ENCODE measurements around the gene MAPK7. TPM values are rescaled to one million over a fixed set of nuclear protein-coding genes. Genes with fewer than 3 reads are reported as not detected.

The MAPK7 gene
- polyA plus RNA-seq, 1 of the 3 experiments (the other 2 are of a cell fraction), result 19.1 TPM

DNA sequence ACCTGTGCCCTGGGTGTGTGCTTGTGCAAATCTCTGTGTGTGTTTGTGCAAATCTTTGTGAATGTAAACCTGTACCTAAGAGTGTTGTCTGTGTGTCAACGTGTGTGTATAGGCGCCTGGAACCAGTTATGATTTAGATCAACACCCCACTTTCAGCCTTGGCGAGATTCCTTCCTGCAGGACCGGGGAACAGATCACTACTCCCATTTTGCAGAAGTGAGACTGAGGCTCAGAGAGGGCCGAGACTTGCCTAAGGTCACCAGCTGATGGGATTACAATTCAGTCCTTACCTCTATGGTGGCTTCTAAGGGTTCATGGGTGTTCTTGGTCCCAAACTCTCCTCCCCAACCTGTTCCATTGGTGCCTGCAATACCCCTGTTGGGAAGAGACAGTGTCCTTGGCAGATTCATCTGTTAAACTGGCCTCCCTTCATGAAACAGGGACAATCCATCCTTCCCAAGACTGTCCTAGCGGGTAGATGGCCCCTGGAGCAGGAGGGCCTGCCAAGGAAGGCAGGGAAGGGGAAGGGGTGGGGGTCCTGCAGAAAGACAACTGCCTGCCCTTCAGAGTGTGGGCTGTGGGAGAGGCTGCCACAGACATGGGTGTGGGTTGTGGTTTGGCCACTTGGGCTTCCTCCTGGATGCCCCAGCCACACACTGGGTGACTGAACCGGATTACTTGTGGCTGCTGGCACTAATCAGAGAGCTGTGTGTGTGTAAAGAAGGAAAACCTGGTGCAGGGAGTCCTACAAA lies 6.9 kb upstream of the MAPK7 start:
- TF ChIP-seq GATA2 (CRISPR knock-in tag; IDR thresholded peaks at IDR 0.05) (no peak), NFIC (IDR thresholded peaks at IDR 0.05; ENCODE audit: borderline replicate concordance) (no peak), FOXM1 (IDR thresholded peaks at IDR 0.05; ENCODE audit: low read depth) (no peak), RFX5 (IDR thresholded peaks at IDR 0.05; ENCODE audit: low read length) (no peak), SMC3 (IDR thresholded peaks at IDR 0.05; ENCODE audit: low read depth, low read length) (no peak)
- H3K9me2 ChIP-seq, result no peaks in the 10 kb centered on the region
- DNase-seq, result no peak
- H3F3A ChIP-seq (replicated peaks; ENCODE audit: insufficient read depth), result peaks cover 7% of the 10 kb centered on the region
- no peaks in the 10 kb centered on the region for H3K36me3 ChIP-seq (replicated peaks in 1 of 2; ENCODE audit: control insufficient read depth in 1 of 2, insufficient read depth in 2 of 2, low read length in 1 of 2)
- no peak overlapping the region for H3K27ac ChIP-seq (ENCODE audit: low read depth in 2 of 2, low read length in 1 of 2)
- H3K9me3 ChIP-seq, result no peaks in the 10 kb centered on the region
- H3K27me3 ChIP-seq (ENCODE audit: insufficient read depth), result no peaks in the 10 kb centered on the region
- WGBS (ENCODE audit: low lambda C conversion rate), result 93% methylated on average over 7 of the region's 7 CpGs
- H2AFZ ChIP-seq (ENCODE audit: low read depth), result no peak overlapping the region
- H4K20me1 ChIP-seq (ENCODE audit: insufficient read depth), result no peaks in the 10 kb centered on the region
- CTCF ChIA-PET, result interaction anchor here (0.6 to 5.6 kb wide), 6 partner anchors 9 to 396 kb away, joined by 3 to 37 read pairs (median 11); partner anchors contain the start of genes B9D1 and RNF112
- H3K4me2 ChIP-seq, result no peak overlapping the region
- no peaks in the 10 kb centered on the region; a peak in 2 of 4 replicates for H3K4me1 ChIP-seq (ENCODE audit: control insufficient read depth in 1 of 2, insufficient read depth in 2 of 2, low read depth in 1 of 2, low read length in 1 of 2)
- H3K9ac ChIP-seq, result no peak overlapping the region
- peaks cover 11% of the 10 kb centered on the region for H3K79me2 ChIP-seq (ENCODE audit: insufficient read depth)
- POLR2A ChIA-PET, result no interaction called here
- no peak overlapping the region for H3K4me3 ChIP-seq (ENCODE audit: low read depth in 2 of 2, low read length in 1 of 2)

DNA sequence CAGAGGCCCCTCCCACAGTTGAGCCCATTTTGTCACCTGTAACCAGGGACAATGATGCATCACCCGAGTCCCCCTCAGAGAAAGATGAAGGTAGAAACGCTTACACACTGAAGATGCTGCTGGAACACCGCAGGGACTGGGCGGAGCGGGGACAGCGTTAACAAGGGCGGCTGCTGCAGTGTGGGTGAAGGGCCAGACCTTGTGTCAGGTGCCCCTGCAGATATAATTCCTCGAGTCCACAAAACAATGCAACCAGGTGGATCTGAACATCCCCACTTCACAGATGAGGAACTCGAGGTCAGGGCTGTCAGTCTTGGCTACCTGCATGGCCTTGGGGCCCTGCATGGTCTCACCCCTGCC lies 6.3 kb upstream of the MAPK7 start:
- CTCF ChIA-PET, result interaction anchor here (0.6 to 5.6 kb wide), 4 partner anchors 9 to 395 kb away, joined by 3 to 37 read pairs (median 11); partner anchors contain the start of gene B9D1
- Histone ChIP-seq H2AFZ (ENCODE audit: low read depth) (no peak overlapping the region), H3K79me2 (ENCODE audit: insufficient read depth) (peaks cover 11% of the 10 kb centered on the region), H3K27me3 (ENCODE audit: insufficient read depth) (no peaks in the 10 kb centered on the region), H3K36me3 (replicated peaks in 1 of 2; ENCODE audit: control insufficient read depth in 1 of 2, insufficient read depth in 2 of 2, low read length in 1 of 2) (no peaks in the 10 kb centered on the region), H3K4me2 (no peak overlapping the region), H3K9ac (no peak overlapping the region), H3K4me3 (ENCODE audit: low read depth in 2 of 2, low read length in 1 of 2) (no peak overlapping the region), H3K9me2 (no peaks in the 10 kb centered on the region), H3F3A (replicated peaks; ENCODE audit: insufficient read depth) (peaks cover 10% of the 10 kb centered on the region), H3K9me3 (no peaks in the 10 kb centered on the region), H4K20me1 (ENCODE audit: insufficient read depth) (no peaks in the 10 kb centered on the region), H3K27ac (ENCODE audit: low read depth in 2 of 2, low read length in 1 of 2) (no peak overlapping the region), H3K4me1 (ENCODE audit: control insufficient read depth in 1 of 2, insufficient read depth in 2 of 2, low read depth in 1 of 2, low read length in 1 of 2) (peaks cover 0 to 3% of the 10 kb centered on the region in 2 experiments; a peak in 3 of 4 replicates)
- TF ChIP-seq, protein P1, sequence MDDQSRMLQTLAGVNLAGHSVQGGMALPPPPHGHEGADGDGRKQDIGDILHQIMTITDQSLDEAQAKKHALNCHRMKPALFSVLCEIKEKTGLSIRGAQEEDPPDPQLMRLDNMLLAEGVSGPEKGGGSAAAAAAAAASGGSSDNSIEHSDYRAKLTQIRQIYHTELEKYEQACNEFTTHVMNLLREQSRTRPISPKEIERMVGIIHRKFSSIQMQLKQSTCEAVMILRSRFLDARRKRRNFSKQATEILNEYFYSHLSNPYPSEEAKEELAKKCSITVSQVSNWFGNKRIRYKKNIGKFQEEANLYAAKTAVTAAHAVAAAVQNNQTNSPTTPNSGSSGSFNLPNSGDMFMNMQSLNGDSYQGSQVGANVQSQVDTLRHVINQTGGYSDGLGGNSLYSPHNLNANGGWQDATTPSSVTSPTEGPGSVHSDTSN (IDR thresholded peaks at IDR 0.05), result no peak
- TF ChIP-seq TAF1 (IDR thresholded peaks at IDR 0.05; ENCODE audit: borderline replicate concordance, low read depth, low read length) (no peak), YY1 (IDR thresholded peaks at IDR 0.05; ENCODE audit: low read depth) (no peak), NRF1 (IDR thresholded peaks at IDR 0.05; ENCODE audit: low read depth, low read length) (no peak), MXI1 (IDR thresholded peaks at IDR 0.05; ENCODE audit: low read depth, low read length) (no peak), FOXJ3 (CRISPR knock-in tag; IDR thresholded peaks at IDR 0.05) (no peak), TEAD4 (IDR thresholded peaks at IDR 0.05; ENCODE audit: borderline replicate concordance, insufficient read depth) (no peak), JUND (IDR thresholded peaks at IDR 0.05) (no peak)
- TF ChIP-seq, protein P2, sequence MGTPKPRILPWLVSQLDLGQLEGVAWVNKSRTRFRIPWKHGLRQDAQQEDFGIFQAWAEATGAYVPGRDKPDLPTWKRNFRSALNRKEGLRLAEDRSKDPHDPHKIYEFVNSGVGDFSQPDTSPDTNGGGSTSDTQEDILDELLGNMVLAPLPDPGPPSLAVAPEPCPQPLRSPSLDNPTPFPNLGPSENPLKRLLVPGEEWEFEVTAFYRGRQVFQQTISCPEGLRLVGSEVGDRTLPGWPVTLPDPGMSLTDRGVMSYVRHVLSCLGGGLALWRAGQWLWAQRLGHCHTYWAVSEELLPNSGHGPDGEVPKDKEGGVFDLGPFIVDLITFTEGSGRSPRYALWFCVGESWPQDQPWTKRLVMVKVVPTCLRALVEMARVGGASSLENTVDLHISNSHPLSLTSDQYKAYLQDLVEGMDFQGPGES (IDR thresholded peaks at IDR 0.05; ENCODE audit: low read depth, low read length), result no peak
- TF ChIP-seq, protein P3, sequence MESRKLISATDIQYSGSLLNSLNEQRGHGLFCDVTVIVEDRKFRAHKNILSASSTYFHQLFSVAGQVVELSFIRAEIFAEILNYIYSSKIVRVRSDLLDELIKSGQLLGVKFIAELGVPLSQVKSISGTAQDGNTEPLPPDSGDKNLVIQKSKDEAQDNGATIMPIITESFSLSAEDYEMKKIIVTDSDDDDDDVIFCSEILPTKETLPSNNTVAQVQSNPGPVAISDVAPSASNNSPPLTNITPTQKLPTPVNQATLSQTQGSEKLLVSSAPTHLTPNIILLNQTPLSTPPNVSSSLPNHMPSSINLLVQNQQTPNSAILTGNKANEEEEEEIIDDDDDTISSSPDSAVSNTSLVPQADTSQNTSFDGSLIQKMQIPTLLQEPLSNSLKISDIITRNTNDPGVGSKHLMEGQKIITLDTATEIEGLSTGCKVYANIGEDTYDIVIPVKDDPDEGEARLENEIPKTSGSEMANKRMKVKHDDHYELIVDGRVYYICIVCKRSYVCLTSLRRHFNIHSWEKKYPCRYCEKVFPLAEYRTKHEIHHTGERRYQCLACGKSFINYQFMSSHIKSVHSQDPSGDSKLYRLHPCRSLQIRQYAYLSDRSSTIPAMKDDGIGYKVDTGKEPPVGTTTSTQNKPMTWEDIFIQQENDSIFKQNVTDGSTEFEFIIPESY (IDR thresholded peaks at IDR 0.05; ENCODE audit: borderline replicate concordance, low read depth), result no peak
- TF ChIP-seq, protein P4, sequence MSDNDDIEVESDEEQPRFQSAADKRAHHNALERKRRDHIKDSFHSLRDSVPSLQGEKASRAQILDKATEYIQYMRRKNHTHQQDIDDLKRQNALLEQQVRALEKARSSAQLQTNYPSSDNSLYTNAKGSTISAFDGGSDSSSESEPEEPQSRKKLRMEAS (IDR thresholded peaks at IDR 0.05; ENCODE audit: low read depth), result no peak
- POLR2A ChIA-PET, result interaction anchor here (0.7 kb wide), 1 partner anchor 19 kb away, joined by 3 read pairs; no protein-coding TSS in a partner anchor
- no peak for DNase-seq
- WGBS (ENCODE audit: low lambda C conversion rate), result 88% methylated on average over 8 of the region's 9 CpGs

Measured in SK-N-SH (cell line).